Measurements from ENCODE around the gene MYO1D. TPM values are rescaled to one million over a fixed set of nuclear protein-coding genes. Genes with fewer than 3 reads are reported as not detected.

The MYO1D gene
- total and polyA plus RNA-seq, 9 donors: 20.9 to 62.2 (median 53.8) TPM

DNA sequence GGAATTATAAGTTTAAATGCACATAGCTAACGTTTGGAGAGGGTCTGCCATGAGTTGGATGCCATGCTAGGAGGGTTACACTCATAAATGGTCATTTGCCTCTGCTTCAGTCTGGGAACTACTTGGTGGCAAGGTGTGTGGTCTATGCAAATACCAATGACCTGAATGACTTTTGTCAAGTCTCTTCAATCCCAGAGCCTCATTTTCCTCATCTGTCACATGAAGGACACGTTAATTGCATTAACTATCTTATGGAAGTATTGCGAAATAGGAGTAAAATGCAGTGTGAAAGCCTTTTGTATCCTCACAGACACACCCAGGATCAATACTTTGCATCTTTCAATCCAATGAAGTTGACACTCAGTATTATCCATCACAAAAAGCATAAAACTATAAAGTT lies 327.4 kb downstream of the MYO1D start:
- Histone ChIP-seq H3K36me3 (no peaks in the 10 kb centered on the region), H3K4me3 (no peak overlapping the region), H3K27ac (no peak overlapping the region), H3K9me3 (no peaks in the 10 kb centered on the region), H3K27me3 (no peaks in the 10 kb centered on the region), H3K4me1 (ENCODE audit: insufficient read depth) (no peaks in the 10 kb centered on the region)
- WGBS, 3 donors: 81 to 88% (median 88%) methylated on average over 3 of the region's 3 CpGs
- intact Hi-C loops (cut with DNase I): no loop called here
- no peak for DNase-seq
- TF ChIP-seq, protein P1, sequence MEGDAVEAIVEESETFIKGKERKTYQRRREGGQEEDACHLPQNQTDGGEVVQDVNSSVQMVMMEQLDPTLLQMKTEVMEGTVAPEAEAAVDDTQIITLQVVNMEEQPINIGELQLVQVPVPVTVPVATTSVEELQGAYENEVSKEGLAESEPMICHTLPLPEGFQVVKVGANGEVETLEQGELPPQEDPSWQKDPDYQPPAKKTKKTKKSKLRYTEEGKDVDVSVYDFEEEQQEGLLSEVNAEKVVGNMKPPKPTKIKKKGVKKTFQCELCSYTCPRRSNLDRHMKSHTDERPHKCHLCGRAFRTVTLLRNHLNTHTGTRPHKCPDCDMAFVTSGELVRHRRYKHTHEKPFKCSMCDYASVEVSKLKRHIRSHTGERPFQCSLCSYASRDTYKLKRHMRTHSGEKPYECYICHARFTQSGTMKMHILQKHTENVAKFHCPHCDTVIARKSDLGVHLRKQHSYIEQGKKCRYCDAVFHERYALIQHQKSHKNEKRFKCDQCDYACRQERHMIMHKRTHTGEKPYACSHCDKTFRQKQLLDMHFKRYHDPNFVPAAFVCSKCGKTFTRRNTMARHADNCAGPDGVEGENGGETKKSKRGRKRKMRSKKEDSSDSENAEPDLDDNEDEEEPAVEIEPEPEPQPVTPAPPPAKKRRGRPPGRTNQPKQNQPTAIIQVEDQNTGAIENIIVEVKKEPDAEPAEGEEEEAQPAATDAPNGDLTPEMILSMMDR (IDR thresholded peaks at IDR 0.05): no peak
- no peak for TF ChIP-seq EP300 (IDR thresholded peaks at IDR 0.05)
- TF ChIP-seq POLR2A (IDR thresholded peaks at IDR 0.05): no peak

DNA sequence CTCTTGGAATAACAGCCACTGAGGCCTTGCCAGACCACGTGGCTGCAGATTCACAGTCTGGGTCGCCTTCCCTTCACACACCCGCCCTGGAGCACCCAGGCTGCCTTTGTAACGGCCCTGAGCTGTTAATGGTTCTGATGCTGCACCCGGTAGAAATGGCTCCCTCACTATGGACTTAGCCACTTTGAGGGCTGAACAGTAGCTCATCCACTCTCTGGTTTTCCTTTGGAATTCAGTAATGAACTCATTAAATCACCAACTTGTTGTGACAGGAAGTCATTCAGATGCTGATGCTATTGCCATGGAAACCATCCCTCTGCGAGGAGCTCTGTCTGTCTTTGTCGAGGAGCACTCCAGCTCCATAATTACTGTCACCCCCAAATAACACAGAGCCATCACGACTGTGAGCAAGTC lies 330.9 kb downstream of the MYO1D start:
- no peaks in the 10 kb centered on the region for H3K27me3 ChIP-seq
- H3K36me3 ChIP-seq: no peaks in the 10 kb centered on the region
- H3K9me3 ChIP-seq: no peaks in the 10 kb centered on the region
- H3K27ac ChIP-seq: no peak overlapping the region
- intact Hi-C loops (cut with DNase I): no loop called here
- DNase-seq: no peak
- TF ChIP-seq, protein P1 (IDR thresholded peaks at IDR 0.05): no peak
- TF ChIP-seq EP300 (IDR thresholded peaks at IDR 0.05): no peak
- TF ChIP-seq POLR2A (IDR thresholded peaks at IDR 0.05): no peak
- no peak overlapping the region for H3K4me3 ChIP-seq
- 36 to 46% (median 38%) methylated on average over 8 of the region's 8 CpGs for WGBS, 3 donors
- no peaks in the 10 kb centered on the region for H3K4me1 ChIP-seq (ENCODE audit: insufficient read depth)

DNA sequence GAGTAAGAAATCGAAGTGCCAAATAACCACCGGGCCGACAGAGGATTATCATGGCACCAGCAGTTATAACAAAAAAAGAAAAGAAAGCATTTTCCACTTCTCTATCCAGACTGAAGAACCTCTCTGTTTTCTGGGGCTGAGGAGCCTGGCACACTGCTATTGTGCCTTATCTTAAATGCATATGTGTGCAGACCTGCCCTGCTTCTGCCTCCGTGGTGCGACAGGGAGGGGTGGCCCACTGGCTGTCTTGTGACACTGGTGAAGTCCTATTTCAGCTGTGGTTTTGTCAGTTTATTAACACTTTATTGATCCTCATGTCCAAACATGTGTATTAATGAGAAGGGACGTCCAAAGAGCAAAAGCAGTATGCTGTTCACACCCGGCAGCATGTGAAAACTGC lies 334.7 kb downstream of the MYO1D start:
- Histone ChIP-seq H3K9me3 (no peaks in the 10 kb centered on the region), H3K4me1 (ENCODE audit: insufficient read depth) (no peaks in the 10 kb centered on the region), H3K27ac (no peak overlapping the region), H3K4me3 (no peak overlapping the region), H3K36me3 (no peaks in the 10 kb centered on the region), H3K27me3 (no peaks in the 10 kb centered on the region)
- no peak for DNase-seq
- WGBS, 3 donors: 88 to 89% (median 89%) methylated on average over 7 of the region's 7 CpGs
- no peak for TF ChIP-seq EP300 (IDR thresholded peaks at IDR 0.05)
- TF ChIP-seq, protein P1 (IDR thresholded peaks at IDR 0.05): no peak
- TF ChIP-seq POLR2A (IDR thresholded peaks at IDR 0.05): no peak
- intact Hi-C loops (cut with DNase I): no loop called here

DNA sequence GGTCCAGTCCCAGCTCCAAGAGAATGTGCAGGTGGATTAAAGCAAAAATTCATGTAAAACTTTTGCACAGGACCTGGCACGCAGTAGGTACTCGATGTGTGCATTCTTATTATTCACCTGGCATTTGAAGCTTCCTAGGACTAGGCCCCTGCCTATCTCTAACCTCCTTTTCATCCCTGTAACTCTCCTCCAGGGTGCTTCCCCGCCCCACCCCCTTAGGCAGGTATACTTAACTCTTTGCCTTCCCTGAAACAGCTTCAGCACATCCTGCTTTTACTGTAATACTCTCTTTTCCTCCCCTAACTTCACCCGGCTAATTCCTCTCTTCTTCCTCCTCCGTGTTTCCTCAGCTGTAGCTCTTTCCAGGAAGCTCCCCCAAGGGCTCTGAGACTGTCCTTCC lies 335.3 kb downstream of the MYO1D start:
- 72 to 78% (median 74%) methylated on average over 5 of the region's 5 CpGs for WGBS, 3 donors
- Histone ChIP-seq H3K4me3 (no peak overlapping the region), H3K36me3 (no peaks in the 10 kb centered on the region), H3K4me1 (ENCODE audit: insufficient read depth) (no peaks in the 10 kb centered on the region), H3K9me3 (no peaks in the 10 kb centered on the region), H3K27ac (no peak overlapping the region), H3K27me3 (no peaks in the 10 kb centered on the region)
- TF ChIP-seq EP300 (IDR thresholded peaks at IDR 0.05) (no peak), POLR2A (IDR thresholded peaks at IDR 0.05) (no peak)
- TF ChIP-seq, protein P1 (IDR thresholded peaks at IDR 0.05): no peak
- no peak for DNase-seq
- intact Hi-C loops (cut with DNase I): no loop called here
